ENCODE data around the gene PEPD. TPM values are rescaled to one million over a fixed set of nuclear protein-coding genes. Genes with fewer than 3 reads are reported as not detected.

Gene PEPD
- total and polyA plus RNA-seq, 2 experiments from 2014 or later = 141 to 175 TPM

- Histone ChIP-seq H3K79me2 (no peaks in the 10 kb centered on the region), H3K27me3 (no peaks in the 10 kb centered on the region), H3K27ac (no peak overlapping the region), H2AFZ (no peak overlapping the region), H3K9me2 (replicated peaks; ENCODE audit: insufficient read depth) (no peaks in the 10 kb centered on the region), H4K20me1 (ENCODE audit: insufficient read depth, poor library complexity, severe bottlenecking) (no peaks in the 10 kb centered on the region), H3K9me3 (ENCODE audit: low read depth) (no peaks in the 10 kb centered on the region), H3K4me1 (ENCODE audit: insufficient read depth) (no peaks in the 10 kb centered on the region), H3K4me3 (no peak overlapping the region), H3K36me3 (replicated peaks; ENCODE audit: insufficient read depth, low read depth) (no peaks in the 10 kb centered on the region), H3K4me2 (no peak overlapping the region)
- no peak for DNase-seq (ENCODE audit: low spot score)
- TF ChIP-seq EZH2phosphoT487 (IDR thresholded peaks at IDR 0.05; ENCODE audit: low read depth, severe bottlenecking, unreplicated experiment) (no peak), CTCF (IDR thresholded peaks at IDR 0.05; ENCODE audit: poor library complexity) (no peak), EZH2 (IDR thresholded peaks at IDR 0.05; ENCODE audit: borderline replicate concordance) (no peak)
- WGBS (ENCODE audit: low lambda C conversion rate, missing lambda C conversion rate) = 86% methylated on average over 17 of the region's 17 CpGs
These were observed 75.9 kb downstream of the PEPD start for GRCh38 chr19:33445442-33446329.

GRCh38 chr19:33444562-33445441 is 76.8 kb downstream of the PEPD start:
- no peak for DNase-seq (ENCODE audit: low spot score)
- H4K20me1 ChIP-seq (ENCODE audit: insufficient read depth, poor library complexity, severe bottlenecking) = no peaks in the 10 kb centered on the region
- 92% methylated on average over 12 of the region's 12 CpGs for WGBS (ENCODE audit: low lambda C conversion rate, missing lambda C conversion rate)

More at GRCh38 chr19:33444562-33445441, 76.8 kb downstream of the PEPD start:
- Histone ChIP-seq H3K36me3 (replicated peaks; ENCODE audit: insufficient read depth, low read depth) (no peaks in the 10 kb centered on the region), H2AFZ (no peak overlapping the region), H3K27ac (no peak overlapping the region), H3K27me3 (no peaks in the 10 kb centered on the region), H3K4me3 (no peak overlapping the region), H3K79me2 (no peaks in the 10 kb centered on the region), H3K4me2 (no peak overlapping the region), H3K9me2 (replicated peaks; ENCODE audit: insufficient read depth) (no peaks in the 10 kb centered on the region), H3K4me1 (ENCODE audit: insufficient read depth) (no peaks in the 10 kb centered on the region), H3K9me3 (ENCODE audit: low read depth) (no peaks in the 10 kb centered on the region)
- no peak for TF ChIP-seq CTCF (IDR thresholded peaks at IDR 0.05; ENCODE audit: poor library complexity)
- no peak for TF ChIP-seq EZH2 (IDR thresholded peaks at IDR 0.05; ENCODE audit: borderline replicate concordance)
- no peak for TF ChIP-seq EZH2phosphoT487 (IDR thresholded peaks at IDR 0.05; ENCODE audit: low read depth, severe bottlenecking, unreplicated experiment)

Data from hepatocyte (in vitro differentiated cells).